Left cardiac atrium (tissue), 4 donors: Measurements from ENCODE around the gene CHID1. TPM values are rescaled to one million over a fixed set of nuclear protein-coding genes. Genes with fewer than 3 reads are reported as not detected.

Experiments
- ATAC-seq, 2 donors: fragments of 200-7000 bp; cut with Tn5 transposase; one replicate each; pipeline ENCODE4 v1.9.1; 2020; ENCODE audit warnings: mild to moderate bottlenecking in 2 of 2, moderate library complexity in 2 of 2
- DNase-seq: peaks from one replicate; pipeline ENCODE4 v3.0.0-alpha.2; 2020
- intact Hi-C, 2 donors: fragments of 100-400 bp; cut with DNase I; formaldehyde crosslinking; loops; one replicate each; pipeline versions ENCODE4 v1.14.1 to v1.15.1; 2022 to 2023
- total RNA-seq, 2 donors: library from RNA; stranded (reverse); fragmentation: NEBNext Ultra II Directional; extraction: Animal tissue kit (Norgen Biotek cat#: 25700); gene quantifications; one replicate each; pipeline ENCODE4 v1.2.1, GENCODE V29; 2021
- donor health status: DM: no; HTN: yes; CAD: no.
- donor health status: DM: no; HTN: yes; CAD: no; lungs with severe emphysema.
- donor health status: DM: yes; HTN: yes; CAD: no.
- donor health status: Dilated cardiomyopathy.

CHID1 gene
- total RNA-seq, 2 donors from 2014 or later: 58.7 to 64.6 TPM

- intact Hi-C loops: loop anchor here in 1 of 2 donors (5.0 kb wide), 1 partner anchor 207 kb away; no protein-coding TSS in a partner anchor
- DNase-seq (peak; percentile 92), ATAC-seq (peak; percentile 50 to 56)
Observed at GRCh38 chr11:844693-845644, 65.6 kb downstream of the CHID1 start.

GRCh38 chr11:843818-844692 lies 66.6 kb downstream of the CHID1 start:
- intact Hi-C loops: no loop called here
- ATAC-seq (peak; percentile 47 to 52), DNase-seq (peak; percentile 96)

- DNase-seq: no peak
- intact Hi-C loops: no loop called here
- peak; percentile 0 for ATAC-seq
Observed at GRCh38 chr11:843086-843734, 67.4 kb downstream of the CHID1 start.

- intact Hi-C loops: no loop called here
- DNase-seq: peak; percentile 94
- peak; percentile 52 to 53 for ATAC-seq
Observed at GRCh38 chr11:842370-843002, 68.1 kb downstream of the CHID1 start, which contains the start of the genes POLR2L and TSPAN4. Gene POLR2L (minus strand): TSS chr11:842529. CDS start chr11:842508, 21 bp downstream. Gene TSPAN4 (plus strand): TSS chr11:842852. CDS start chr11:850305, 7,453 bp downstream.

GRCh38 chr11:841981-842369 lies 68.6 kb downstream of the CHID1 start:
- ATAC-seq (peak; percentile 1 to 2), DNase-seq (no peak)
- intact Hi-C loops: no loop called here

- intact Hi-C loops: no loop called here
- ATAC-seq: no peak
- DNase-seq: no peak
Observed at GRCh38 chr11:839875-840617, 70.6 kb downstream of the CHID1 start.

- intact Hi-C loops: no loop called here
- DNase-seq (no peak), ATAC-seq (no peak)
Observed at GRCh38 chr11:839280-839623, 71.4 kb downstream of the CHID1 start.

- intact Hi-C loops: no loop called here
- no peak for DNase-seq
Observed at GRCh38 chr11:838441-839279, 72.0 kb downstream of the CHID1 start.

GRCh38 chr11:837990-838307 lies 72.7 kb downstream of the CHID1 start:
- ATAC-seq (no peak), DNase-seq (no peak)
- intact Hi-C loops: no loop called here

More at GRCh38 chr11:838441-839279, 72.0 kb downstream of the CHID1 start:
- no peak for ATAC-seq

- DNase-seq: no peak
- intact Hi-C loops: no loop called here
- ATAC-seq: no peak
Observed at GRCh38 chr11:837189-837989, 73.2 kb downstream of the CHID1 start.

- ATAC-seq: no peak
- intact Hi-C loops: no loop called here
- DNase-seq: no peak
Observed at GRCh38 chr11:836700-837099, 73.9 kb downstream of the CHID1 start.

- ATAC-seq: no peak
- DNase-seq: no peak
Observed at GRCh38 chr11:836274-836673, 74.3 kb downstream of the CHID1 start.

GRCh38 chr11:834371-835316 lies 76.0 kb downstream of the CHID1 start:
- intact Hi-C loops: no loop called here
- DNase-seq (peak; percentile 86), ATAC-seq (peak; percentile 43 to 62)

More at GRCh38 chr11:836274-836673, 74.3 kb downstream of the CHID1 start:
- intact Hi-C loops: no loop called here

- no peak for DNase-seq
- ATAC-seq: no peak
- intact Hi-C loops: no loop called here
Observed at GRCh38 chr11:833849-834311, 76.7 kb downstream of the CHID1 start.

GRCh38 chr11:833114-833791 lies 77.4 kb downstream of the CHID1 start:
- ATAC-seq (peak; percentile 5 to 36), DNase-seq (peak; percentile 77)
- intact Hi-C loops: no loop called here
